Neural cell (in vitro differentiated cells): ENCODE results near the gene ELAPOR2. TPM values are rescaled to one million over a fixed set of nuclear protein-coding genes. Genes with fewer than 3 reads are reported as not detected.

Experiments used
- polyA plus RNA-seq: library from polyadenylated mRNA; depleted of rRNA; stranded (reverse); fragments of >200 nt; gene quantifications from 2 replicates; pipeline ENCODE4 v1.2.3, GENCODE V29; 2014

The ELAPOR2 gene
- polyA plus RNA-seq, 1 donor from 2014 or later: 21.9 TPM

Other genes with a start within 250 kb of the ELAPOR2 start
- gene DMTF1, start 92.8 kb upstream of the ELAPOR2 start, polyA plus RNA-seq: 253 and 314 TPM in 2 replicates
- 3.7 and 5.9 TPM in 2 replicates for gene TMEM243, start 160.1 kb upstream of the ELAPOR2 start, polyA plus RNA-seq